ENCODE data around the gene MGAT5B.

Gene MGAT5B

DNA sequence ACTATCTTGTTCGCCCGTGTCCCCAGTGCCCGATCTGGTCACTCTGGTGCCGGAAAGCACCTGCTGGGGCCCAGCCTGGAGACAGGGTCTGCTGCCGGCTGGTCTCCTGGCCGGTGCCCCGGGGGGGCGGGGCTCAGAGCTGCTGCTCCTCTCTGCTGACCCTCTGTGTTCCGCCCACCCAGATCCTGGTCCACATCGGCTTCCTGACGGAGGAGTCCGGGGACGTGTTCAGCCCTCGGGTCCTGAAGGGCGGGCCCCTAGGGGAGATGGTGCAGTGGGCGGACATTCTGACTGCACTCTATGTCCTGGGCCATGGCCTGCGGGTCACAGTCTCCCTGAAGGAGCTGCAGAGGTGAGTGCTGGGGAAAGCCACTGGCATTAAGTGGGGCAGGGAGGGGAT, 37.6 kb downstream of the MGAT5B start:
- DNase-seq: no peak

DNA sequence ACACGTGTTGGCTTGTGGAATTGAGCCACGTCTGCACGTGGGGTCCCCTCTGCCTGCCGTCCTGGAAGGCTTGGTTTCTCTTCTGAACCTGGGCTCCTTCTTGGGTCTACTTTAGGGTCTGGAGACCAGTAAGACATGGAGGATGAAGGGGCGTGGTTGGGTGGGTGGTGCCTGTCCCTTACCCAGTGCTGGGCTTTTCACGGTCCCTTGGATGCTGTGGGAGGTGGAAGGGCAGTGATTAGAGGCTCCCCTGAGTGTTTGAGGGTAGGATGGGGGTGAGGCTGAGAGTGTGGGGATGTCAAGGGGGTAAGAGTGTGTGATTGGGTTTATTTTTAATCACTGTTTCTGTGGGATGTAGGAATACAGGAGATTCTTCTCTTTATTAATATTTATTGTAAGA, 38.3 kb downstream of the MGAT5B start:
- no peak for DNase-seq

DNA sequence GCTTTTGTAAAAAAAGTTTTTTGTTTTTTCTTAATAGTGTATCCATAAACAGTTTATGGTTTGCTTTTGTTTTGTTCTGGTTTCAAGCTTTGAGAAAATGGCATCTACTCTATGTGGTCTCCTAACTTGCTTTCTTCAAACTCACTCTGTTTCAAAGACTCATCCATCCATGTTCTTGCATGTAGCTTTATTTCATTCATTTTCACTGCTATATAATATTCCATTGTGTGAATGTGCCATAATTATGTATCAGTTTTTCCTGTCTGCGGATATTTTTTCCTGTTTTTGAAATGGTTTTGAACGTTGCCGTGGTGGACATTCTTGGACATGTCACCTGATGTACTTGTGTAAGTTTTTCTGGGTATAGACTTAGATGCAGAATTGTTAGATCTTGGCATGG, 39.1 kb downstream of the MGAT5B start:
- DNase-seq: no peak

DNA sequence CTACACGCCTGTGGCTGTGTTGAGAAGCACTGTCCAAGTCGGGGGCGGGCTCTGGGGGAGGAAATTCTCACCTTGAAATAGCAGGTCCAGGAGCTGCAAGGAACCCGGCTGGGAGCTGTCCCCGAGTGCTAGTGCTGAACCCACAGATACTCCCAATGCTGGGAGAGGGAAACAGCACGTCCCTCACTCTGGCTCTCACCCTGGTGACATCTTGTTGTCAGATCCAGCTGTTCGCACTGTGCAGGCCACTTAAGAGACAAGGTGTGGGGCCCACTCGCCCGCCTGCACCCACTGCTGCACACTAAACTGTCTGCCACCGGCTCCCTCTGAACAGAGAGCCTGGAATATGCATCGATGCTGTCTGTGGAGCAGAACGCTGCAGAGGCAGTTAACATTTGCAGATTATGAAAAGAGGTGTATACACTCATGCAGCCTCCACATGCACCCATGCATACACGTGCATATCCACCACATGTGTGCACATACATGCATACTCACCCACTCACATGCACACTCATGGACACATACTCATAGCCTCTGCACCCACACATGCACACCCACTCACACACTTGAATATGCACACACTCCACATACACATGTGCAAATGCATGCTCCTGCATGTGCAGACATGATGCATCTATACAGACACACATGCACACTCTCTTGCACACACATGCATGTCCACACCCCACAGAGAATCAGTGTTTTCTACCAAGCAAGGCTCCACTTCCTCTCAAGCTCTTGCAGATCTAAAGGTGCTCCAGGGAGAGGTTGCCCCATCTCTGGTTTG, 42.0 kb downstream of the MGAT5B start:
- peak; percentile 34 for DNase-seq

DNA sequence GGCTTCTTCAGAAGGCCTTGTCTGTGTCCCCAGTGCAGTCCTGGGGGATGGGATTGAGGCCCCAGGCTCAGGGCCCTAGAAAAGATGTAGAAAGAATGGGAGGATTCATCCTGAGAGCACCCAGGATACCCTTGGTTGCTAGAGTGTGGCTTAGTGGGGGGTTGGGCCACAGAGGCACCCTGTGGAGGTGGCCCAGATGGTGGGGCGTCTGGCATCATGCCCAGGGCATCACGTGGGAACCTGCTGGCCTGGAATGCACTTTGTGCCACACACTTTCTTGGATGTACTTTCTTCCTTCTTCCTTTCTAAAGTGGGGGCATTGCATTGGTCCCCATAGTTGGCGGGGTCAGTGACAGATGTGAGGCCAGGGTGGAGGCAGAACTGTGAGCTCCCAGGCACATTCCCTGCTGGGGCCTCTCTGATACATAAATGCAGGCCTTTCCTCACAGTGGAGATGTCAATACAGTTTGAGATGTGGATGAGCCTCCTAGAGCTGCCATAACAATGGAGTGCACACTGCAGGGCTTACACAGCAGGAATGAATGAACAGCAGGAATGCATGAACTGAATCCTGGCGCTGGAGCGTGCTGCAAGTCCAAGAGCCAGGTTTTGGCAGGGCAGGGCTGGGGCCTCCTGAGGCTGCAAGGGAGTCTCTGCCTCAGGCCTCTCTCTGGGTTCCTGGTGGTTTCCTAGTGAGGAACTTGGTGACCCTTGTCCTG, 43.3 kb downstream of the MGAT5B start:
- no peak for DNase-seq

DNA sequence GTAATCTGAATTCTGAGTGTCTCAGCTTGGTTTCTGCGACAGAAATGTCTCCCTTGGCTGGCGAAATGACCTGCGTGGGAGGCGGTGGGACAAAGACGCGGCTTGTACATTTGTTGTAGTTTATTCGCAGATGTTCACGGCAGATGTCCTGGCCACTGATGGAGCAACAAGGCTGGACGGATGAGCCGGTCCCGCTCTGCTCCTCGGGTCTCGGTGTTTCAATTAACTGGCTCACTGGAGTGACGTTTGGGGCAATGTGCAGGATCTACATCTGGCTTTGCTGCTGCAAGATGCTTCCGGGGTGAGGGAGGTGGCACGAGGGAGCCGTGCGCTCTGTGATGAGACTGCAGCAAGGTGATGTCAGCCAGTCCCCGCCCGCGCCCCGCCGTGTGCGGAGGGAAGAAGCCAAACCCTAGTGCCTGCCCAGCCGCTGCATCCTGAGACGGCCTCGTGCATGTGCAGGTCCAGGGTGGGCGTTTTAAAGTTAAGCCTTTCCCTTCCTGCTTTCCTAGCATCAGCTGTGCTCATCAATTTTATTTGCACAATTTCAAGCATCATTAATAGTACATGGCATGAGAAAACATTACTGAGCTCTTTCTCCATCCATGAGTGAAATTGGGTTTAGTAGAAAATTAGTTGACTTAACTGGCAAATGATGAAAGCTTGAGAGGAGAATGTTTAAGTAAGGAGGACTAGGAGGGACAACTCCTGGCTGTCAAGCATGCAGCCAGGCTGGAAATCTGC, 44.4 kb downstream of the MGAT5B start:
- DNase-seq: no peak

DNA sequence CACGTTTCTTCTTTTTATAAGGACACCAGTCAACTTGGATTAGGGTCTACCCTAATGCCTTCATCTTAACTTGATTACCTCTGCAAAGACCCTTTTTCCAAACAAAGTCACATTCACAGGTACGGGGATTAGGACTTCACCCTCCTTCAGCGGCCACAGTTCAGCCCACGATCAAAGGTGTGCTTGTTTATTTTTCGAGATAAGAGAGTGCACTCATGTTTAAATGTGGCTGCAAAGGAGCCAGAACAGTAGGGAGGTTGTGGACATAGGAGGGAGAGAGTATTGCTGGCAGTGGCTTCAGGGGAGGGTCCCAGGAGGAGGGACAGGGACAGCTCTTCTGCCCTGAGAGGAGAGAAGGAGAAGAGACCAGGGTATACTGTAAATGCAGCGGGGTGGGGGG, 46.7 kb downstream of the MGAT5B start:
- no peak for DNase-seq

DNA sequence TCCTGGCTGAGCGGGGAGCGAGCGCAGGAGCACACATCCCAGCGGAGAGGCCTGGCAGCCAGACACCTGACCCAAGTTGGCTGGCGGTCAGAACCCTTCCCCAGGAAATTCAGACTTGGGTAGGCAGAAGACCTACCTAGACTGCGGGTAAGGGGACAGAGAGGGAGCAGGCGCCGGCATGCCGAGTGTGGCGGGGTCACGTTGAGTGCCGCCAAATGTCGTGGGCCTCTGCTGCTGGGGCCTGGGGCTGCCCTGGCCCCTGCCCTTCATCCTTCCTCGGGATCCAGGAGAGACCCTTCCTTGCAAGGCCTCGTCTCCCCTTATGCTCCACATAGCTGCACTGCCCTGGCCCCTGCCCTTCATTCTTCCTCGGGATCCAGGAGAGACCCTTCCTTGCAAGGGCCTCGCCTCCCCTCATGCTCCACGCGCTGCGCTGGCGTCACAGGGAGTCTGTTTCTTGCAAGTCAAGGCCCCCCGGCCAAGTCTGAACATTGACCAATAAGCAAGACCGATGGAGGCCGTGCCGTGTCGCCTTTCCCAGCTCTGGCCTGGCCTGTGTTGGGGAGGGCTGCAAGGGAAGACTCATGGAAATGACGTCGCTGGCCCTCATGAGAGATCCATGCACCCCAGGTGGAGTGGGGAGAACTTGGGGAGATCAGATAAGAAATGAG, 47.8 kb downstream of the MGAT5B start:
- DNase-seq: no peak

DNA sequence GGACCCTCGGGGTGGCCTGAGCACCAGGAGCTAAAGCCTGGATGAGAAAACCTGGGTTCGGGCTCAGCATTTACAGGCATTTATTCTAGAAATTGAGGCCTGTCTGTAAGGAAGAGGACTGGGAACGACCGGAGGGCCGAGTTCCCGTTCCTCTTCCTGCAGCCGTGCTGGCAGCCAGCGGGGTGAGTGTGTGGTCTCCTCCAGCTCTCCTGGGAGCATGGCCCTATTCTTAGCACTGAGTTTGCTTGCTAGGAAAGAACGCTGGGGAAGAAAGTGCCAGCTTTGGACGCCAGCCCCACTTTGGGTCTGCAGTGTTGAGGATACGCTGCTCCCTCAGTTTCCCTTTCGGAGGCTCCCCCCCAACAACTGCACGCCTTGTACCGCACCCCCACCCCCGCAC, 49.6 kb downstream of the MGAT5B start:
- DNase-seq: no peak

DNA sequence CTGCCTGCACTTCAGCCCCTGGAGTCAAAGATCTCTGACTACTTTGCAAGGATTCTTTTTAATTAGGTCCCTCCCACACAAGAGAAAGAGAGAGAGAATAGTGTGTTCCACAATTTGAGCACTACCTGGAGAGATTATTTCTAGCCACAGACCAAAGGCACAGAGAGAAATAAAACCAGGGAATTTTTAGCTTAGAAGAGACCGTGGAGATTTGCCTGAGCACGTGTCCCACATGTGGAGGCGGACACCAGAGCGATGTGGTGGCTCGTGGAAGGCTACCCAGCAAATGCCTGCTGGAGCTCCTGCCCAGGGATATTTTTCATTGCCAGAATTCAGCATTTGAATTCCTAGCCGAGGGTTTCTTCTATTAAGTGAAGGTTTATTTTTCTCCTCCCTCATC, 50.6 kb downstream of the MGAT5B start:
- DNase-seq: no peak

DNA sequence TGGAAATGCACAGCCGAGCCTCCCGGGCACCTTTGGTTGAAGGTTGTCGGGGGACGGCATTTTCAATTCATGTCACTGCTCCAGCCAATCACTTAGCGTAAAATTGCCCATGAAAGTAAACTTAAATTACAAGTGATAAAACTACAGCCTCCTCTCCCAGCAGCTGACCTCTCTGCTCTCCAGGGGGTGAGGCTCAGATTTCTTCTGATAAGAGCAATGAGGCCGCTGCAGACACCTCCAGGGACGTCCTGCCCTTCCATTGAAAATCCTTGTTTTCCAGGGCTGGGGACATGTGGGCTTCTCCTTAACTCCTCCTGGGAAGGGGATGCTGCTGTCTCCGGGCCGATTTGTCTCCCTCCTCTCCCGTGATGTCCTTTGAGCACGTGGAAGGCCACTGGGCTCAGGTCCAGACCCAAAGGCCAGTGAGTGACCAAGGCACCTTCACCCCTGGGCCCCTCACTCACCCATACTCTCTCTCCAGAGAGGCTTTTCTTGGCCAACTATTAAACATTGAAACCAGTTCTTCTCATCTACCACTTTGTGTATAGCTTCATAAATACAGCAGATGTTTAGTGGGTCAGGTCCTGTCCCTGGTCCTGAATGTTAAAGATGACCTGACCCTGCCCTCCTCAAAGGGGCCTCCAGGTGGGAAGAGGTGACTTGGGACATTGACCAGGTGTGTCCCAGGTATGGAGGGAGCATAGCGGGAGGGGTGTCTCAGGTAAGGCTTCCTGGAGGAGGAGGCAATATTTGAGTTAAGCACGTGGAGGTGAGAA, 52.3 kb downstream of the MGAT5B start:
- DNase-seq: no peak

DNA sequence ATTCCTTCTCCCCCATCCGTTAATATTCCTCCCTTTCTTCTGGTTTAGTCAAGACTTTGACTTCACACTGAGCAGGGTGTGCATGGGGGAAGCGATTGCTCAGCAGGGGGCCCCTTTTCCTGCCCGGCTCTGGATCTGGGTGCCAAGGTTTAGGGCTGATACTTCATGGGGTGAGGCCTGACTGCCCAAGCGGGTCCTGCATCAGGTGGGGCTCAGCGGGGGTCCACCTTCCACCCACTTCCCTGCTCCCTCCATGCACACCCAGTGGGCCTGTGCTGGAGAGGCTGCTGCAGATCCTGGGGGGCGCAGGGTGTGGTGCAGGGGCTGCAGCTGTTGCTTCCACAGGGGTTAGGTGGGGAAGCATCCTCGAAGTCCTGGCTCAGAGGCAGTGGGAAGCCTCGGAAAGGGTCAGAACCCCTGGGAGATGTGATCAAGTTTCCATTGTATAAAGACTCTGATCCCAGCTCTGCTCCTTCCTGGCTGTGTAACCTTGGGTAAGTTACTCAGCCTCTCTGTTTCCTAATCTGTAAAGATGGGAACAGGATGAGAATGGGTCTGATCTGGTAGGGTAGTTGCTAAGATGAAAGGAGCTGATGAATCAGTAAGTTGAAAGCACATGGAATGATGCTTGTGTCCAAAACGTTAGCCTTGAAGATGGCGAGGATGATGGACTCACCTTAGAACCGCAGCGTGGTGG, 53.3 kb downstream of the MGAT5B start:
- DNase-seq: no peak

DNA sequence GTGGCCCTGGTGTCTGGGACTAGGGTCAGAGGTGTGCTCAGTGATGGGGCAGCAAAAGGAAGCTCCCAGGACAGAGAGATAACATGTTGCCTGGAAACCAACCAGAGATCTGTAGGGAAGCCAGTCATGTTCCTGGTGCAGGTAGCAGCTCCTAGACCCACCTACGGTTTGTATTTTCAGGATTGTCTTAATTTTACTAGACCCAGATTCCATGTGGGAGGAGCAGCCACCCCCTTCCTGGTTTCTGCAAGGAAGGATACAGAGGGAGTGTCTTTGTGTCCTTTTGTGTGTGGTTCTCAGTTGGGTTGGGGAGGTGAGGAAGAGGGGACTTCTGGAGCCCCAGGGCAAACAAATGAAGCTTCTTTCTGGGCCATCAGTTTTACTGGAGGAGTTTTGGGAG, 53.9 kb downstream of the MGAT5B start:
- no peak for DNase-seq

DNA sequence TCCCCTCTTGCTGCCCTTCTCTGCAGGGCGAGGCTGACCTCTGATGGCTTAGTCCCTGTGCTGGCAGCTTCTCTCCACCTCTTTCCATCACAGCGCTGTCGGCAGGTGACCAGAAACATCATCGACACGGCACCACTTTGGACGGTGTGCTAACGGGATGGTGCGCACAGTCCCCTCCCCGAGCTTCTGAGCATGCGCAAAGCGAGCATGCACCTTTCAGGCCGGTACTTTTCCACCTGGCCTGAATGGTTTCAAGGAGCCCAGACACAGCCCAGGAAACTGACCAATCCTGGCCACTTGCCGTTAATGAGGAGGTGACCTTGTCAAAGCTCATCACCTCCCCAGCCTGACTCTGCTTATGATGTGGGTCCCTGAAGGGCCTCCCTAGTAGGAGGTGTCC, 54.8 kb downstream of the MGAT5B start:
- DNase-seq: no peak

DNA sequence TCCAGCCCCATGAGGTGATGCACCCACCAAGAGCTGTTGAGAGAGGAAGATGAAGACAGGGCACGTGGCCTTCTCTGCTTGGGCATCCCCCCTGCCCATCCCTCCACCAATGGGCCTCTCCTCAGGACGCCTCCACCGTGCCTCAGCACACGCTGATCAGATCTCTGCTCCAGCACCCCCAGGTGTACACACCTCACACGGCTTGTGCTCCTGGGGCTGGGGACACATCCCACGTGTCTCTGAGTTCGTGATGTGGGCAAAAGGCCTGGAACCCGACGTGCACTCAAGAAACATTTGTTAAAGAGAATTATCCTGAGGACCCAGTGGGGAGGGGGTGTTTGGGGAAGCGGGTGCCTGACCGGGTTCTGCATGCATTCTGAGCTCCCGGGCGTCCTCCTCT, 55.3 kb downstream of the MGAT5B start:
- DNase-seq: no peak

DNA sequence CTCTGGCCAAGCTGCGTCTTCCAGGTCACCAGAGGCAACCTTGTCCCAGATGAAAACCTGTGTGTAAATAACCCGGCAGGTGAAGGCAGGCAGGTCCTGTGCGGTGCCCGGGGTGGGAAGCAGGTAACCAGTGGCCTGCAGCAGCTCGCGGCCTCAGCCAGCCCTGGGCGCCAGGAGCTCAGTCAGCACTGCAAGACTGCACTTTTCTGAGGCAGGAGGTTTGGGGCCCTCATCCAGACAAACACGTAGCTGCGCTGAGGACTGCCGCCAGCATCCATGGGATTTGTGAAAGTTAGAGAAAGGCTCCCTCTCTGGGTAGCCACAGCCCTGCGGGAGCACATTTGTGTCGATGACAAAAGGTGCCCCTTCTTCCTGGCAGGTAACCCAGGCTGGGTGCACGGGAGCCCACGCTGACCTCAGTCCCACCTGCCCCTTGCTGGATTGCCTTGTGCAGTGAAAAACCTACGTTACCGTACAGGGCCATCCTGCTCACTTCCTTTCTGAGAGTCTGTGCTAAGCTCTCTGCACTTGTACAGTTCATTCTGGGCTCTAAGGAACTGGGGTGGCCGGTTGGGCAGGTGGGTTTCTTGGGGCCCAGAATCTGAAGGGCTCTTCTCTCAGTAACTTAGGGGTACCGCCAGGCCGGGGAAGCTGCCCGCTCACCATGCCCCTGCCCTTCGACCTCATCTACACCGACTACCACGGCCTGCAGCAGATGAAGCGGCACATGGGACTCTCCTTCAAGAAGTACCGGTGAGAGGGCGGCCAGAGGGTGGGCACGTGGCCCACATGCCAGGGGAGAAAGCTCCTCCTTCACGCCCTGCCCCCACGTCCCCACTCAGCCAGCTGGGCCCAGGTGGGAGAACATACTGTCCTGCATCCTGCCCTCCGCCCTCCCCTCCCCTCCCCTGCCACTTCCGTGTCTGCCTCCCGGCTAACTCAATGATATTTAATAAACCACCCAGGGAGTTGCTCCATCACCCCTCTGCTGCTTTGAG, 56.4 kb downstream of the MGAT5B start:
- no peak for DNase-seq

DNA sequence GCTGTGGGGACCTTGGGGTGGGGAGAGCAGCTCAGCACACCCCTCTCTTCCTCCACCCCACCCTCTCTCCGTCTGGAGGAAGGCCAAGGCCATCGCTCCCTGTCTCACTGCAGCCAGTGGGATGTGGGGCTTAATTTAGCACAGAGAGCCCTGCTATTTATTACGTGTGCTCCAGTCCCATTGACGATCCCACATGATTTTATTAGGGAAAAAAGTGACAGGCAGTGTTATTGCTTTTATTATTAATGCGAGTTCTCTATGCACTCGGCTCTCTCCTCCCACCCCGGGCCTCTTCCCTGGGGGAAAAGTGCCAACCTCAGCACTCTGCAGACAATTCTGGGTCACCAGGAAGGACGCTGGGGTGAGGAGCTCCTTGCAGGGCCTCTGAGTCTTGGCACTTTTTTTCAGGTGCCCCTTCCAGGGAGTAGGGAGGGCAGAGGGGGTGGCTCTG, 57.3 kb downstream of the MGAT5B start:
- peak; percentile 3 for DNase-seq

DNA sequence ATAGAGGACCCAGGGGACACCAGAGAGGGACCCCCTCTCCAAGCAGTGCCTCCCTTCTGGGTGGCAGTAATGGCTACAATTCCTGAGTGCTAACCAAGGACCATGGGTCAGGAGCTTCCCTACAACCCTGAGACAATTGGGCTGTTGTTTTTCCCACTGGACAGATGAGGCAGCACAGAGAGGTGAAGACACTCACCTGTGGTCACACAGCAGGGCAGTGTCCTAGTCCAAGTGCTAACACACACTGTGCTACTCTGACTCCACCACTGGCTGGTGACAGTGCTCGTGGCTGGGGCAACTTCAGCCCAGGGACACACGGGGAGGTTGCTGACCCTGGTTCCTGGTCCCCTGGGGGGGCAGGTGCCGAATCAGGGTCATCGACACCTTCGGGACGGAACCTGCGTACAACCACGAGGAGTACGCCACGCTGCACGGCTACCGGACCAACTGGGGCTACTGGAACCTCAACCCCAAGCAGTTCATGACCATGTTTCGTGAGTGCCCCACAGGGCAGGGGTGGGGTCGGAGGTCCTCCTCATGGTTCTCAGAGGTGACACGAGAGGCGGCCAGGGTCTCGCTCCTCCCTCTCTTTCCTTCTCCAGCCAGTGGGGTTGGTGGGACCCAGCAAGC, 58.1 kb downstream of the MGAT5B start:
- DNase-seq: no peak

DNA sequence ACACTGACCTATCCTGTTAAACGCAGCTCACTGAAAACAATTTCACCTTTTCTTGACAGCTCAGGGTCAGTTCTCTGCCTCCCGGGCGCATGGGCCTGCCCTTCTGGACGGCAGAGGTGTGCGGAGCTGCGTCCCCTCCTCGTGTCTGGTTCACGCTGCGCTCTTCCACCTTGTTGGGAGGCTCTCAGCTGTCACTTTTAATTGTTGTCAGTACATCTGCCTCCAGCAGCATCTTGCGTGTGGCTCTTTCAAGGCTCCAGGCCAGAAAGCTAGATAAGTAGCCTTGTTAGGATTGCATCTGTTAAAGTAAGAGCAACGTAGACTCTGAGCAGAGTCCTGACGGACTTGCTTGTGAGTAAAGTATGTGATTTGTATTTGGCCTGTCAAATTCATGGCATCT, 59.4 kb downstream of the MGAT5B start:
- no peak for DNase-seq

DNA sequence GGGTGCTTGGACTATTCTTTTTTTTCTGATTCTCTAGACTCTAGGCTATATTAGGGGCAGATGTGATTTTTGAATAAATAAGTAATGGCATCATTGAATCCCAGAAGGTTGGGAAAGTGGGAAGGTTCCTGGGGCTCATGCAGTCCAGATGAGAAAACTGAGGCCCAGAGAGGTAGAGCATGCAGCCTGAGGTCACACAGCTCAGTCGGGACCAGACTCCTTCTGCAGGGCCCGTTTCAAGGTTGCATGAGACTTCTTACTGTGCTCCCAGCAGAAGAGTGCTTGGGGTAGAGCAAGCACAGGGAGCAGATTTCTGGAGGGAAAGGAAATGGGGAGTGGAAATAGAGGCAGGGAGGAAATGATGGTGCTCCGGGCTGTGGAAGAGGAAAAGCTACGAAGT, 59.8 kb downstream of the MGAT5B start:
- no peak for DNase-seq

Measured in fibroblast of skin of abdomen (primary cell).